HepG2 (cell line): ENCODE measurements around the gene ZNF546. TPM values are rescaled to one million over a fixed set of nuclear protein-coding genes. Genes with fewer than 3 reads are reported as not detected.

Experiments used
- CC2D1A ChIP-seq: sonication (generic); formaldehyde crosslinking; IDR thresholded peaks from 2 replicates; pipeline ENCODE4 v1.8.1; 2023; ENCODE audit warnings: mild to moderate bottlenecking, missing genetic modification reagents
- IKZF4 ChIP-seq: sonication (generic); formaldehyde crosslinking; IDR thresholded peaks from 2 replicates; pipeline ENCODE4 v1.5.1; 2020; ENCODE audit warnings: borderline replicate concordance, mild to moderate bottlenecking, low read depth, missing genetic modification reagents; ENCODE audit errors: not compliant biosample characterization
- KLF11 ChIP-seq: IDR thresholded peaks from 2 replicates; pipeline ENCODE4 v1.6.1; 2016; ENCODE audit warnings: missing compliant biosample characterization
- NCOR1 ChIP-seq: fragments of 200-600 bp; sonication (generic); IDR thresholded peaks from 2 replicates; pipeline ENCODE4 v1.7.0; 2017; ENCODE audit warnings: antibody characterized with exemption, low read length, borderline replicate concordance
- REPIN1 ChIP-seq: sonication (generic); formaldehyde crosslinking; IDR thresholded peaks from 2 replicates; pipeline ENCODE4 v1.8.0; 2022; ENCODE audit warnings: missing genetic modification reagents, low read depth, mild to moderate bottlenecking, borderline replicate concordance
- RNF2 ChIP-seq: fragments of 450-650 bp; conservative IDR thresholded peaks from 2 replicates; pipeline ENCODE4 v1.6.1; 2016; ENCODE audit warnings: low read depth
- SETDB1 ChIP-seq: sonication (generic); formaldehyde crosslinking; IDR thresholded peaks from 2 replicates; pipeline ENCODE4 v1.5.1; 2020; ENCODE audit warnings: missing genetic modification reagents, mild to moderate bottlenecking, borderline replicate concordance
- SNAI1 ChIP-seq: sonication (generic); formaldehyde crosslinking; IDR thresholded peaks from 2 replicates; pipeline ENCODE4 v1.5.0; 2020; ENCODE audit warnings: mild to moderate bottlenecking, missing genetic modification reagents, borderline replicate concordance
- SOX6 ChIP-seq, 2 experiments: fragments of 450-650 bp in 1 of 2; sonication (generic) in 1 of 2; formaldehyde crosslinking in 1 of 2; IDR thresholded peaks; 2 replicates each; pipeline versions ENCODE4 v1.4.0 to v1.6.1; 2017 to 2020; ENCODE audit warnings: antibody characterized with exemption in 1 of 2, mild to moderate bottlenecking in 1 of 2, missing genetic modification reagents in 1 of 2
- STAG1 ChIP-seq: sonication (generic); formaldehyde crosslinking; IDR thresholded peaks from 2 replicates; pipeline ENCODE4 v1.4.0; 2020; ENCODE audit warnings: missing genetic modification reagents
- ZMYM2 ChIP-seq: sonication (generic); formaldehyde crosslinking; IDR thresholded peaks from 2 replicates; pipeline ENCODE4 v1.8.0; 2022; ENCODE audit warnings: mild to moderate bottlenecking, missing genetic modification reagents
- ZNF124 ChIP-seq: sonication (generic); formaldehyde crosslinking; IDR thresholded peaks from 2 replicates; pipeline ENCODE4 v1.4.0; 2020; ENCODE audit warnings: missing genetic modification reagents
- ZNF256 ChIP-seq: sonication (generic); formaldehyde crosslinking; conservative IDR thresholded peaks from 2 replicates; pipeline ENCODE4 v1.4.0; 2020; ENCODE audit warnings: missing genetic modification reagents
- ZNF296 ChIP-seq: sonication (generic); formaldehyde crosslinking; conservative IDR thresholded peaks from 2 replicates; pipeline ENCODE4 v1.5.0; 2020; ENCODE audit warnings: mild to moderate bottlenecking, missing genetic modification reagents
- ZNF34 ChIP-seq: sonication (generic); formaldehyde crosslinking; IDR thresholded peaks from 2 replicates; pipeline ENCODE4 v1.4.0; 2020; ENCODE audit warnings: mild to moderate bottlenecking, missing genetic modification reagents, borderline replicate concordance
- ZNF343 ChIP-seq: sonication (generic); formaldehyde crosslinking; IDR thresholded peaks from 2 replicates; pipeline ENCODE4 v1.4.0; 2020; ENCODE audit warnings: mild to moderate bottlenecking, missing genetic modification reagents
- ZNF543 ChIP-seq: sonication (generic); formaldehyde crosslinking; IDR thresholded peaks from 2 replicates; pipeline ENCODE4 v1.4.0; 2020; ENCODE audit warnings: mild to moderate bottlenecking, missing genetic modification reagents
- ZNF557 ChIP-seq: sonication (generic); formaldehyde crosslinking; IDR thresholded peaks from 2 replicates; pipeline ENCODE4 v1.4.0; 2020; ENCODE audit warnings: missing genetic modification reagents
- ZNF788 ChIP-seq: sonication (generic); formaldehyde crosslinking; IDR thresholded peaks from 2 replicates; pipeline ENCODE4 v1.5.0; 2020; ENCODE audit warnings: mild to moderate bottlenecking, missing genetic modification reagents, borderline replicate concordance
- ZNF850 ChIP-seq: sonication (generic); formaldehyde crosslinking; conservative IDR thresholded peaks from 2 replicates; pipeline ENCODE4 v1.9.0; 2021; ENCODE audit warnings: mild to moderate bottlenecking, missing genetic modification reagents
- ZSCAN29 ChIP-seq: sonication (generic); formaldehyde crosslinking; conservative IDR thresholded peaks from 2 replicates; pipeline ENCODE4 v1.4.0; 2020; ENCODE audit warnings: mild to moderate bottlenecking, missing genetic modification reagents
- polyA plus RNA-seq, 8 experiments: library from polyadenylated mRNA; depleted of rRNA in 3 of 8; stranded (reverse) in 7 of 8; unstranded in 1 of 8; fragments of >200 nt; fragmentation: Illumina TruSeq in 4 of 8; extraction: Trizol in 4 of 8; gene quantifications; 2 replicates each; pipeline versions ENCODE4 v1.2.1 to v1.2.3, GENCODE V29; 2011 to 2016; ENCODE audit warnings: low read depth in 4 of 8, missing spikeins in 1 of 8, mixed read lengths in 1 of 8; ENCODE audit not compliant: insufficient read depth in 1 of 8
- total RNA-seq, 5 experiments: library from RNA; depleted of rRNA; stranded (reverse); fragments of >200 nt; fragmentation: Illumina TruSeq; extraction: Trizol; gene quantifications; 2 replicates each; pipeline ENCODE4 v1.2.3, GENCODE V29; 2016; ENCODE audit warnings: low read depth in 1 of 5
- TF ChIP-seq, protein P1 (sequence below): sonication (generic); formaldehyde crosslinking; IDR thresholded peaks from 2 replicates; pipeline ENCODE4 v1.5.0; 2020; ENCODE audit warnings: missing genetic modification reagents
- TF ChIP-seq, protein P2 (sequence below): sonication (generic); formaldehyde crosslinking; IDR thresholded peaks from 2 replicates; pipeline ENCODE4 v1.4.0; 2020; ENCODE audit warnings: missing genetic modification reagents
- TF ChIP-seq, protein P3 (sequence below): sonication (generic); formaldehyde crosslinking; IDR thresholded peaks from 2 replicates; pipeline ENCODE4 v1.8.1; 2023; ENCODE audit warnings: mild to moderate bottlenecking, missing genetic modification reagents
- TF ChIP-seq, protein P4 (sequence below): IDR thresholded peaks from 2 replicates; pipeline ENCODE4 v1.6.1; 2012; ENCODE audit warnings: inconsistent platforms

Gene ZNF546
- total and polyA plus RNA-seq, 2 of the 13 experiments (the other 11 are each of a cell fraction or from before 2014, with no cell fraction given), result 2.2 to 4.1 TPM

DNA sequence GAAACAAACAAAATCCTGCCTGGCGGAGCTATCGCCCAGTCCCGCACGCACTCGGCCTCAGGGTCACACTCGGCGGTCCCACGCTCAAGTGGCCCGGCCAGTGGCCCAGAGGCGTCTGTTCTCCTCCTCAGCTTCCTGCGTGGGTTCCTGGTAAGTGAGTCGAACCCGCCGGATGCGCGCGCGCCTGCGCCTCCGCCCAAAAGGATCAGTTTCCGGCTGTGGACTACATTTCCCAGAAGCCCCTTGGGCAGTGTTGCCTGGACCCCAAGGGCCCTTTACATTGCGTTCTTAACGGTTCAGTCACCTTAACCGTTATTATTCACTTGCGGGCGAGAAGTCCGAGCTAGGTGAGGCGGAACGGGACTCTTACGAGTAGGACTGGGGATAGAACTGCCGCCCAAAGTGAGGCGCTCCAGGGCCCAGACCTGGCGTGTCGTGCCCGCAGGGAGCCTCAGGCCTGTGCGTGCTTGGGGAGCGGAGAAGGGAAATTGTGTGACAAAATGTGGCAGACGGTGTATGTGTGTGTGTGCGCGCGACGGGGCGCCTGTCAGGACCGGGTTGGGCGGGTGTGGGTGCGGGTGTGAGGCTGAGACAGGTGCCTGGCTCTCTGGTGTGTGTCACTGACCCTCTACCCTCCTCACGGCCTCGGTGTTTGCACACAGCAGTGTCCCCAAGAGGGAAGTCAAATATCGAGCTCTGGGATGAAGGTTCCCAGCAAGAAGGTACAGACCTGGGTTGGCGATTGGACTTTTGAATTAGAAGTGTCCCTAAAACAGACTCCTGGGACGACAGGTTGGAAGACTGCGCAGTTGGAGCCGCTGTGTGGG is at the start of gene ZNF546 (continued):
- TF ChIP-seq ZSCAN29 (CRISPR knock-in tag), result 0 out of 2 replicates have a peak, but pooled peaks have one; percentile 64
- TF ChIP-seq ZNF850, result no peak
- no peak; the same call in 1 of the 2 replicates for TF ChIP-seq ZNF296 (CRISPR knock-in tag)
- TF ChIP-seq ZNF343 (CRISPR knock-in tag), result peak; percentile 80
- no peak; the same call in 1 of the 2 replicates for TF ChIP-seq STAG1 (CRISPR knock-in tag)
- TF ChIP-seq, protein P1, sequence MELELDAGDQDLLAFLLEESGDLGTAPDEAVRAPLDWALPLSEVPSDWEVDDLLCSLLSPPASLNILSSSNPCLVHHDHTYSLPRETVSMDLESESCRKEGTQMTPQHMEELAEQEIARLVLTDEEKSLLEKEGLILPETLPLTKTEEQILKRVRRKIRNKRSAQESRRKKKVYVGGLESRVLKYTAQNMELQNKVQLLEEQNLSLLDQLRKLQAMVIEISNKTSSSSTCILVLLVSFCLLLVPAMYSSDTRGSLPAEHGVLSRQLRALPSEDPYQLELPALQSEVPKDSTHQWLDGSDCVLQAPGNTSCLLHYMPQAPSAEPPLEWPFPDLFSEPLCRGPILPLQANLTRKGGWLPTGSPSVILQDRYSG (CRISPR knock-in tag), result 0 out of 2 replicates have a peak, but pooled peaks have one; percentile 59
- TF ChIP-seq KLF11 (CRISPR knock-in tag), result peak; percentile 45; the same call in 1 of the 2 replicates
- TF ChIP-seq SETDB1 (CRISPR knock-in tag), result no peak
- TF ChIP-seq, protein P2, sequence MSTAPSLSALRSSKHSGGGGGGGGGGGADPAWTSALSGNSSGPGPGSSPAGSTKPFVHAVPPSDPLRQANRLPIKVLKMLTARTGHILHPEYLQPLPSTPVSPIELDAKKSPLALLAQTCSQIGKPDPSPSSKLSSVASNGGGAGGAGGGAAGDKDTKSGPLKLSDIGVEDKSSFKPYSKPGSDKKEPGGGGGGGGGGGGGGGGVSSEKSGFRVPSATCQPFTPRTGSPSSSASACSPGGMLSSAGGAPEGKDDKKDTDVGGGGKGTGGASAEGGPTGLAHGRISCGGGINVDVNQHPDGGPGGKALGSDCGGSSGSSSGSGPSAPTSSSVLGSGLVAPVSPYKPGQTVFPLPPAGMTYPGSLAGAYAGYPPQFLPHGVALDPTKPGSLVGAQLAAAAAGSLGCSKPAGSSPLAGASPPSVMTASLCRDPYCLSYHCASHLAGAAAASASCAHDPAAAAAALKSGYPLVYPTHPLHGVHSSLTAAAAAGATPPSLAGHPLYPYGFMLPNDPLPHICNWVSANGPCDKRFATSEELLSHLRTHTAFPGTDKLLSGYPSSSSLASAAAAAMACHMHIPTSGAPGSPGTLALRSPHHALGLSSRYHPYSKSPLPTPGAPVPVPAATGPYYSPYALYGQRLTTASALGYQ (CRISPR knock-in tag), result no peak
- 0 out of 2 replicates have a peak, but pooled peaks have one; percentile 35 for TF ChIP-seq ZNF788
- peak; percentile 95 for TF ChIP-seq ZNF34 (CRISPR knock-in tag)
- peak; percentile 17 for TF ChIP-seq IKZF4 (CRISPR knock-in tag)
- TF ChIP-seq, protein P3, sequence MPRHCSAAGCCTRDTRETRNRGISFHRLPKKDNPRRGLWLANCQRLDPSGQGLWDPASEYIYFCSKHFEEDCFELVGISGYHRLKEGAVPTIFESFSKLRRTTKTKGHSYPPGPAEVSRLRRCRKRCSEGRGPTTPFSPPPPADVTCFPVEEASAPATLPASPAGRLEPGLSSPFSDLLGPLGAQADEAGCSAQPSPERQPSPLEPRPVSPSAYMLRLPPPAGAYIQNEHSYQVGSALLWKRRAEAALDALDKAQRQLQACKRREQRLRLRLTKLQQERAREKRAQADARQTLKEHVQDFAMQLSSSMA (CRISPR knock-in tag), result 0 out of 2 replicates have a peak, but pooled peaks have one; percentile 83
- TF ChIP-seq SOX6 (IDR thresholded peaks at IDR 0.05), result no peak
- peak; percentile 41; the same call in 1 of the 2 replicates for TF ChIP-seq SOX6 (CRISPR knock-in tag; IDR thresholded peaks at IDR 0.05)
- TF ChIP-seq CC2D1A (CRISPR knock-in tag), result no peak
- no peak for TF ChIP-seq NCOR1
- no peak for TF ChIP-seq SNAI1 (CRISPR knock-in tag)
- TF ChIP-seq REPIN1 (CRISPR knock-in tag), result peak; percentile 59
- TF ChIP-seq, protein P4, sequence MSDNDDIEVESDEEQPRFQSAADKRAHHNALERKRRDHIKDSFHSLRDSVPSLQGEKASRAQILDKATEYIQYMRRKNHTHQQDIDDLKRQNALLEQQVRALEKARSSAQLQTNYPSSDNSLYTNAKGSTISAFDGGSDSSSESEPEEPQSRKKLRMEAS, result peak; percentile 56
- 0 out of 2 replicates have a peak, but pooled peaks have one; percentile 32 for TF ChIP-seq ZMYM2
- peak; percentile 82 for TF ChIP-seq ZNF543 (CRISPR knock-in tag)
- TF ChIP-seq ZNF557 (CRISPR knock-in tag), result 0 out of 2 replicates have a peak, but pooled peaks have one; percentile 10
- TF ChIP-seq RNF2, result no peak
- TF ChIP-seq ZNF124 (CRISPR knock-in tag), result no peak; the same call in 1 of the 2 replicates
- no peak for TF ChIP-seq ZNF256 (CRISPR knock-in tag)
